Stimulated activated CD4-positive, alpha-beta T cell treated with anti-CD3 and anti-CD28 coated beads, Interleukin-1b, Interleukin-23, amount 100 ng/mL, for 4 hours (primary cell): Measurements from ENCODE around the gene ANGPTL2.
"Not testable (repeated sequence)": the region's sequence is repeated elsewhere in the genome, so short reads cannot be mapped to it uniquely, and the experiment has no call there.

ENCODE experiments used
- DNase-seq, 2 donors: peaks; one replicate each; pipeline ENCODE4 v3.0.0-alpha.2; 2020; ENCODE audit warnings: low read depth in 2 of 2

ANGPTL2 gene

DNA sequence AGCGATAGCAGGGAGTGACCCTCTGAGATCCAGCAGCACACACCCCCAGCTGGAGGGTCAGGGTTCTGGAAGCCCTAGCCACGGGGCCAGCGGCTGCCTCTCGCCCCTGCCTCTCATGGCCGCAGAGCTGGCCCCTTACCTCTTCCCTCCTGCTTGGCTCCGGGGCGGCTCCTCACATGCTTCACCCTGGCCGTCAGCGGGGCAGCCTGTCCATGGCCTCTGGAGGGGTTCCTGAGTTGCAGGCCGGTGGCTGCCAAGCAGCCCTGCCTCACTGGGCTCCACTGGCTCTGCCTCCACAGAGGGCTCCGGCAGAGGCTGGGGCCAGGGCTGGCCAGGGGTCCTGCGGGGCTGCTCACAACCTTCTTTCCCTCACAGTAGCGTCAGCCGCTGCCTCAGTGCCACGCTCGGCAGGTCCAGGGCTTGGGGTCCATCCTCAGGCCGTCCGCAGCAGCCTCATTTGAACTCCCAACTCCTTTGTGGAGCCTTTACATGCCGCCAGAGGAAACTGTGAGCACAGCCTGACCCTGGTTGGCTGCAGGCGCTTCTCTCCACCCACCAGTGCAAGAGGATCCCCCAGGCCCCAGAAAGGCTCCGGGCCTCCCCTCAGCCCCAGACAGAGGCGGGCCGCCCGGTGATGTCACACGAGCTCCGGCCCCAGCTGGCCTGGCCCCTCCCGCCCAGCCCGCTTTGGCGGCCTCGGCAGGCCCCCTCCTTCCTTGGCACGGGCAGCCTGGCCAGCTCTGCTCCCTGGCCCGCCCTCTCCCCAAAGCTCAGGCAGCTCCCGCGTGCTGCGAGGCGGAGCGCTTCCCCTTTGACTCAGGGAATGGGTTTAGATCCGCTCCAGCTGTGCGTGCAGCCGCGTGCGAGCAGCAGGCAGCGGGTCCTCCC is at the start of gene ANGPTL2:
Gene ANGPTL2 (minus strand): TSS at position 460 of the 888 bp plus-strand sequence. CDS start 13,904 bp downstream, outside the sequence.
- no peak for DNase-seq

DNA sequence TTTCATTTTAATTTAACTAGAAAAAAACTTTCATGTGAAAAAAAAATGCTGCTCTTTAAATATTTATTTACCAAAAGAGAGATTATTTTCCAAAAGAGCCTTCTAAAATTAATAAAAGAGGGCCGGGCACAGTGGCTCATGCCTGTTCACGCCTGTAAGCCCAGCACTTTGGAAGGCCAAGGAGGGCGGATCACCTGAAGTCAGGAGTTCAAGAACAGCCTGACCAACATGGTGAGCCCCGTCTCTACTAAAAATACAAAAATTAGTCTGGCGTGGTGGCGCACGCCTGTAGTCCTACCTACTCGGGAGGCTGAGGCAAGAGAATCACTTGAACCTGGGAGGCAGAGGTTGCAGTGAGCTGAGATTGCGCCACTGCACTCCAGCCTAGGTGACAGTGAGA is 48.9 kb upstream of the ANGPTL2 start:
- not testable (repeated sequence) for DNase-seq

DNA sequence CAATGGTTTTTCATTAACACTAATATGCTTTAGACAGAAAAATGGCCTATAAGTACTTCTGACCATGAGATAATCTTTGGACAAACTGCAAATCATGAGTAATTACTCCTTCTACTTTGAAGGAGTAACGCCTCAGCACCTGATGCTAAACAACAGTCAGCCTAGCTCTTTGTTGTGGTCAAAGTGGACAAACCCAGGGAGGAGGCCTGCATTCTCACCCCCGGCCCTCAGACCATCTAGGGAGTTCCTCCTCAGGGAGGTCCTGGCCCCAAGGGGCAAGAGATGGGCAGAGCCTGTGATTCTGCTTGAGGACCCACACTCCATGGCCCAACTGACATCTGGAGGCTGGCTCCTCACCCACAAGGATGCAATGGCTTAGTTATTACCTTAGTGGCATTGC is 48.2 kb upstream of the ANGPTL2 start:
- DNase-seq: no peak

DNA sequence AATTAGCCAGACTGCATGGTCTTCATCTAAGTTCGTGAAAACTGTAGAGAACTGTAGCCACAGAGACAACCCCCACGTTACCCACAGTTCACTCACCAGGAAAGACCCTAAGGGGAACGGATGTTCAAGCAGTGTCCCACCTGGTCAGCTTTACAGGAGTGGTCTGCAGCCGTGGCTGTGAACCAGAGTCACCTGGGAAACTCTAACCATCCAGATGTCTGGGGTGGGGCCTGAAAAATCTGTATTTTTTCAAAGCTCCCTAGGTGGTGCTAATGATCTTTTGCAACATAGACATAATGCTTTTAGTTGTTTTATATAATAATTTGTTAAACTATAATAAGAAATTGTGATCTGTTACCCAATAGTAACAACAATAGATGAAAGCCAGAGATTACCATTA is 47.7 kb upstream of the ANGPTL2 start:
- DNase-seq: no peak

DNA sequence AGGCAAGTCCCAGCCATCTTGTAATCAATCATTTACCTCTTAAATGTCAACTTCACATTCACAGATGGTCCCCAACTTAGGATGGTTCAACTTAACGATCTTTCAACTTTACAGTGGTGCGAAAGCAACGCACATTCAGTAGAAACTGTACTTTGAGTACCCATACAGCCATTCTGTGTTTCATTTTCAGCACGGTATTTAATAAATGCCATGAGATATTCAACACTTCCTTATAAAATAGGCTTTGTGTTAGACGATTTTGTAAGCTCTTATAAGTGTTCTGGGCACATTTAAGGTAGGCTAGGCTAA is 47.1 kb upstream of the ANGPTL2 start:
- DNase-seq: no peak

DNA sequence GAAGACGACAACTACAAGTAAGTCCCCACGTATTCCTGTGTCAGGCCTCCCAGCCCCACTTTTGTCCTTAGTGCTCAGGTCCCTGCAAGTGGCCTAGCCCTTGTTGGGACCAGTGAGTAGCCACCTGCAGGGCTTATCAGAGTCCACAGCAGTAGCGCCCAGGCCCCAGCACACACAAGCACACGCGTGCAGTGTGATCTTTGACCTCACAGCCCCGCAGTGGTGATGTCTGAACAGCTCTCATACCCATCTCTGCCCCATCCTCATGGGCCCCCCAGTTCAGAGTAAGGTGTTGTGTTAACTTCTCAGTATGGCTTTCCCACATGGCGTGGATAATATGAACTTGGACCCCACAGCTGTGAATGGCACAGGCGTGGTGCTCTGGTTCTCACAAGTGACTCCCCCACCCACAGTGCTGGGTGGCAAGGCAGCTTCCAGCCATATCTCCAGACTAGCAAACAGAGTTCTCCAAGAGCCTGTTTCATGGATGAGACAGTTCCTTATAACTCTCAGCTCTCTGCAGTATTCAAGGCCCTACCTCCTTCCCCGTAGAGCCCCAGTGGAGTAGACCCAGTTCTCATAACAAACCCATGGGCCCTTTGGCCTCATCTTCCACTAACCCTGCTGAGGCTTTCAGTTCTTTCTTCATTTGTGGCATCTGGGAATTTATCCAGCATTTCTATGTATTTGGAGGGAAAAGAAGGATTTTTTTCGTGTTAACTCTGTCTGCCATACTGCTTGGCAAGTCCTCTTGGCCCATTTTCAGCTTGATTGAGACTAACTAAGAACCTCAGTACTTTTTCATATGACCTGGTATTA is 46.5 kb upstream of the ANGPTL2 start:
- DNase-seq: no peak

GRCh38 chr9:127167560-127168326 is 45.3 kb upstream of the ANGPTL2 start:
- DNase-seq: no peak

DNA sequence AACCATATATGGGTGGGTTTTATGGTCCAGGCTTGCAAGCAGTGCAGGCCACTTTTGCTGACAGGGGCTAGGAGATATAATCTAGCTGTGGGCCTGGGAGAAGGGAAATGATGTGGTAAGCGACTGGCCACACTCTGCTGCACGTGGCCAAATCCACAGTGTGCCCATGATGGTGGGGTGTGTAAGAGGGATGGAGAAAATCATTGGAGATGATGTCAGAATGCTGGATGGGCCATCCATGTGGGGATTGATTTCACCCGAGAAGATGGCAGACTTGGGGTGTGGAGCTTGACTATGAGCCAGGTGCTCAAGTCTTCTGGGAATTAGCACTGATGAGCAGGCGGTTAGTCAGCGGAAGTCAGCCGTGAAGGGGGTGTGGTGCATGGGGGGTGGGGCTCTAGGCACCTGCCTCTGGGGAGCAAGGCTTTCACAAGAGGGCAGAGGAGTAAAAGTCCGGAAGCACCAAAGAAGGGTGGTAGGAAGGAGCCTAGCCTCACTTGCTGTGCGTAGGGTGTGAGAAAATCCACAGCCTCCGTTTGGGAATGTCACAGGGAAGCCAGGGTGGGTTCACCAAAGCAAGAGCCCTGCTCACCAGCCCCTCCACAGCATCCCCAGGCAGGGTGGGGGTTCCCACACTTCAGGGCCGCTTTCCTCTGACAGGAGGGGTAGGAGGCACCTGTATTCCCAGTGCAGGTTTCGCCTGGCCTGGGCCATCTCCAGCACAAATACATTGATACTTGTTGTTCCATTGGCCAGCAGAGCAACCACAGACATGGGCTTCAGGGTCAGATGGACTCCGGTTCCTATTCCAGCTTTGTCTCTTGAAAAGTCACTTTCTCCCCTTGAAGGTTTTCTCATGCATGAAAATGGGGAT is 44.5 kb upstream of the ANGPTL2 start:
- DNase-seq: no peak

GRCh38 chr9:127166111-127166510 is 43.7 kb upstream of the ANGPTL2 start:
- DNase-seq: no peak

DNA sequence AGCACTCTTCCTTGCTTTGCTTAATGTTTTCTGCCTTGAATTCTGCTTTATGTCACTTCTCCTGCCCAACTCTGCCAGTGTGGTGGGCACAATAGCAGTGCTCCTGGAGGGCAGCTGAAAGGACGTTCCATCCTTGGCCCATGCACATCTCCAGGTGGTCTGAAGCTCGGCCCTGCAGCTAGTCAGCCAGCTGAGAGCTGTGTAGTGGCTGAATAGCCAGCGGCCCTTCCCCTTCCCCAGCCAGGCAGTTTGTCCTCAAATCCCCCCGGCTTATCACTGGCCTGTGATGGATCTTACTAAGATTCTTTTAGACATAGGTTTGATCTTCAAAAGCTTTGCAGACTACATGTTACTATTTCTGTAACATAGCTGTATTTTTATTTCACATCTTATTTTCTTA is 42.7 kb upstream of the ANGPTL2 start:
- DNase-seq: no peak

DNA sequence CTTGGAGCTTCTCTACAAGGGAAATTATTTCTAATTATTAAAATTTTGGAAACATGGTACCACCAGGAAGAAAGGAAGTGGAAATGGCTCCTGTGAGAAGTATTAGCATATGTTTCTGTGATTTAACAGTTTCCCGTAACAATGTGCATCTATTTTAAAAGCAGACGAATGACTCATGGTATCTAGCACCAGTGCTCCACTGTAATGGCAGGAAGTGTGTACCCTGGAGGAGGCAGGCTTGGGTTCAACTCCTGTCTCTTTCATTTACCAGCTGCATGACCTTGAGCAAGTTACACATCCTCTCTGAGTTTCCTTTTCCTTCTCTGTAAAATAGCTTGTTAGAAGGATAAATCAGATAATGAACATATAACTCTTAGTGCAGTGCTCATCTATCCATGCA is 41.0 kb upstream of the ANGPTL2 start:
- DNase-seq: no peak

GRCh38 chr9:127162864-127163365 is 40.5 kb upstream of the ANGPTL2 start:
- DNase-seq: no peak

- no peak for DNase-seq
Measured at GRCh38 chr9:127162046-127162863, 39.8 kb upstream of the ANGPTL2 start.

GRCh38 chr9:127161081-127161624 is 38.7 kb upstream of the ANGPTL2 start:
- DNase-seq: no peak

GRCh38 chr9:127159949-127160610 is 37.6 kb upstream of the ANGPTL2 start:
- no peak for DNase-seq

GRCh38 chr9:127159325-127159801 is 36.9 kb upstream of the ANGPTL2 start:
- DNase-seq: no peak

DNA sequence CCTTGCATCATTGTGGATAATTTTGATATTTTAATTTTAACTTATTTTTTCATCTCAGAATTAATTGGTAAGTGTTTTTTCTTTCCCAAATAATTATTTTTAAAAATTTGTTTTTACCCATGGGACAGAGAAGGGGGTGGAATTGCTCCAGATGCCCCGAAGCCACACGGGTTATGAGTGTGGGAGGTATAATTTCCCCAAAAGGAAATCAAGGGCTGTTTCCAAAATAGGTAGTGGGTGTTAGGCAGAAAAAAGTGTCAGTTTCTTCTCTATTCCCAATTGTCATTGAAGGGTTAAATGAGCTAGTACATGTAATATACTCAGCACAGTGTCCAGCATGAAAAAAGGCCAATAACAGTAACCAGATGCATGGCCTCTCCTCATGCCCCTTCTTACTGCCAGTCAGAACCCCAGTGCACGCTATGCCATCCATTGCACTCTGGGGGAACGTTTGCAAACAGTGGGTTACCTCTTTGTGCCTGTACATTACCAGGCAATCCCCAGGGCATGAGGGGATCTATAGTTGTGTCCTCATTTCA is 36.4 kb upstream of the ANGPTL2 start:
- DNase-seq: no peak

GRCh38 chr9:127155314-127155960 is 33.0 kb upstream of the ANGPTL2 start:
- DNase-seq: no peak
